Activated CD8-positive, alpha-beta T cell treated with anti-CD3 and anti-CD28 coated beads, Interleukin-2, amount 10 ng/mL, durations not matched to agents 7 days and 5 days (primary cell): ENCODE data around the gene GTSE1. TPM values are rescaled to one million over a fixed set of nuclear protein-coding genes. Genes with fewer than 3 reads are reported as not detected.

Experiments used
- ATAC-seq: fragments of 150-1000 bp; cut with Tn5 transposase; one replicate; pipeline ENCODE4 v1.10.0; 2021; ENCODE audit warnings: moderate library complexity
- CTCF ChIA-PET: fragments of 350-600 bp; sonication (Branson Sonifier 250); formaldehyde crosslinking; loops from one replicate; lab custom pipeline; 2021; ENCODE audit warnings: antibody characterized with exemption; lab: Charles Lee
- POLR2A ChIA-PET: fragments of 350-600 bp; sonication (Branson Sonifier 250); formaldehyde crosslinking; loops from one replicate; lab custom pipeline; 2021; ENCODE audit warnings: antibody characterized with exemption; lab: Charles Lee
- DNase-seq: peaks from one replicate; pipeline ENCODE4 v3.0.0-alpha.2; 2020
- H3K27ac Mint-ChIP-seq: one replicate; pipeline ENCODE4 v1.8.0; 2021; ENCODE audit warnings: mild to moderate bottlenecking, mixed read lengths
- H3K27me3 Mint-ChIP-seq: one replicate; pipeline ENCODE4 v1.8.0; 2021; ENCODE audit warnings: low read depth, mixed read lengths
- H3K36me3 Mint-ChIP-seq: one replicate; pipeline ENCODE4 v1.8.0; 2021; ENCODE audit warnings: low read depth, mixed read lengths
- H3K4me1 Mint-ChIP-seq: one replicate; pipeline ENCODE4 v1.8.0; 2021; ENCODE audit warnings: low read depth, mixed read lengths
- H3K4me3 Mint-ChIP-seq: one replicate; pipeline ENCODE4 v1.8.0; 2021; ENCODE audit warnings: mild to moderate bottlenecking, mixed read lengths
- H3K9me3 Mint-ChIP-seq: one replicate; pipeline ENCODE4 v1.8.0; 2022; ENCODE audit warnings: mixed read lengths; ENCODE audit not compliant: insufficient read depth
- total RNA-seq, 2 experiments: library from RNA; stranded (reverse); gene quantifications; one replicate each; pipeline ENCODE4 v1.2.3, GENCODE V29; 2021

GTSE1 gene
- total RNA-seq, 2 experiments from 2014 or later, result 111 to 114 TPM

- no peaks in the 10 kb centered on the region for H3K9me3 Mint-ChIP-seq
- no peak overlapping the region for H3K27ac Mint-ChIP-seq
- ATAC-seq (no peak), DNase-seq (no peak)
- H3K4me1 Mint-ChIP-seq, result no peaks in the 10 kb centered on the region
- CTCF ChIA-PET, result interaction anchor here (1.1 kb wide), 1 partner anchor 228 kb away, joined by 3 read pairs; no protein-coding TSS in a partner anchor
- H3K4me3 Mint-ChIP-seq, result no peak overlapping the region
- peaks cover 58% of the 10 kb centered on the region for H3K36me3 Mint-ChIP-seq
- H3K27me3 Mint-ChIP-seq, result no peaks in the 10 kb centered on the region
- POLR2A ChIA-PET, result no interaction called here
Measured at GRCh38 chr22:46350646-46351045, 54.0 kb downstream of the GTSE1 start.

- no peaks in the 10 kb centered on the region for H3K9me3 Mint-ChIP-seq
- DNase-seq (no peak), ATAC-seq (no peak)
- no peak overlapping the region for H3K27ac Mint-ChIP-seq
- POLR2A ChIA-PET, result no interaction called here
- CTCF ChIA-PET, result interaction anchor here (1.1 kb wide), 1 partner anchor 229 kb away, joined by 3 read pairs; no protein-coding TSS in a partner anchor
- H3K4me3 Mint-ChIP-seq, result no peak overlapping the region
- H3K27me3 Mint-ChIP-seq, result no peaks in the 10 kb centered on the region
- peaks cover 52% of the 10 kb centered on the region for H3K36me3 Mint-ChIP-seq
- H3K4me1 Mint-ChIP-seq, result no peaks in the 10 kb centered on the region
Measured at GRCh38 chr22:46351131-46351735, 54.6 kb downstream of the GTSE1 start.

- ATAC-seq (no peak), DNase-seq (no peak)
- ChIA-PET CTCF (no interaction called here), POLR2A (no interaction called here)
- Mint-ChIP-seq H3K36me3 (peaks cover 47% of the 10 kb centered on the region), H3K27me3 (no peaks in the 10 kb centered on the region), H3K4me1 (no peaks in the 10 kb centered on the region), H3K4me3 (no peak overlapping the region), H3K27ac (no peak overlapping the region), H3K9me3 (no peaks in the 10 kb centered on the region)
Measured at GRCh38 chr22:46351767-46352166, 55.1 kb downstream of the GTSE1 start.

- peaks cover 46% of the 10 kb centered on the region for H3K36me3 Mint-ChIP-seq
- CTCF ChIA-PET, result no interaction called here
- H3K27me3 Mint-ChIP-seq, result no peaks in the 10 kb centered on the region
- no peak overlapping the region for H3K27ac Mint-ChIP-seq
- H3K4me3 Mint-ChIP-seq, result no peak overlapping the region
- DNase-seq (no peak), ATAC-seq (no peak)
- H3K4me1 Mint-ChIP-seq, result no peaks in the 10 kb centered on the region
- H3K9me3 Mint-ChIP-seq, result no peaks in the 10 kb centered on the region
- POLR2A ChIA-PET, result no interaction called here
Measured at GRCh38 chr22:46352276-46352675, 55.6 kb downstream of the GTSE1 start.

GRCh38 chr22:46352691-46353386, 56.2 kb downstream of the GTSE1 start:
- Mint-ChIP-seq H3K4me1 (no peaks in the 10 kb centered on the region), H3K9me3 (no peaks in the 10 kb centered on the region), H3K27me3 (no peaks in the 10 kb centered on the region), H3K36me3 (peaks cover 46% of the 10 kb centered on the region), H3K4me3 (no peak overlapping the region), H3K27ac (no peak overlapping the region)
- ChIA-PET POLR2A (no interaction called here), CTCF (no interaction called here)
- no peak for DNase-seq
- ATAC-seq, result no peak

- H3K4me3 Mint-ChIP-seq, result no peak overlapping the region
- H3K36me3 Mint-ChIP-seq, result peaks cover 43% of the 10 kb centered on the region
- no peak for ATAC-seq
- DNase-seq, result no peak
- H3K9me3 Mint-ChIP-seq, result no peaks in the 10 kb centered on the region
- ChIA-PET POLR2A (no interaction called here), CTCF (interaction anchor here (1.5 kb wide), 1 partner anchor 188 kb away, joined by 4 read pairs; no protein-coding TSS in a partner anchor)
- no peaks in the 10 kb centered on the region for H3K27me3 Mint-ChIP-seq
- no peak overlapping the region for H3K27ac Mint-ChIP-seq
- no peaks in the 10 kb centered on the region for H3K4me1 Mint-ChIP-seq
Measured at GRCh38 chr22:46353483-46354105, 56.9 kb downstream of the GTSE1 start.

- Mint-ChIP-seq H3K9me3 (no peaks in the 10 kb centered on the region), H3K4me3 (no peak overlapping the region), H3K27ac (no peak overlapping the region), H3K27me3 (no peaks in the 10 kb centered on the region), H3K36me3 (peaks cover 37% of the 10 kb centered on the region), H3K4me1 (no peaks in the 10 kb centered on the region)
- POLR2A ChIA-PET, result no interaction called here
- DNase-seq (no peak), ATAC-seq (no peak)
- CTCF ChIA-PET, result interaction anchor here (1.5 kb wide), 1 partner anchor 187 kb away, joined by 4 read pairs; no protein-coding TSS in a partner anchor
Measured at GRCh38 chr22:46354176-46354992, 57.7 kb downstream of the GTSE1 start.

- no peak for ATAC-seq
- Mint-ChIP-seq H3K4me3 (no peak overlapping the region), H3K4me1 (no peaks in the 10 kb centered on the region), H3K36me3 (peaks cover 34% of the 10 kb centered on the region), H3K9me3 (no peaks in the 10 kb centered on the region), H3K27ac (no peak overlapping the region), H3K27me3 (no peaks in the 10 kb centered on the region)
- no peak for DNase-seq
- CTCF ChIA-PET, result interaction anchor here (0.9 to 1.5 kb wide), 2 partner anchors 175 to 187 kb away, joined by 3 to 4 read pairs; no protein-coding TSS in a partner anchor
- POLR2A ChIA-PET, result no interaction called here
Measured at GRCh38 chr22:46354993-46355305, 58.3 kb downstream of the GTSE1 start.

- H3K27ac Mint-ChIP-seq, result peak overlapping the region; percentile 48
- ChIA-PET POLR2A (no interaction called here), CTCF (interaction anchor here (0.9 kb wide), 1 partner anchor 175 kb away, joined by 3 read pairs; no protein-coding TSS in a partner anchor)
- H3K36me3 Mint-ChIP-seq, result peaks cover 31% of the 10 kb centered on the region
- no peaks in the 10 kb centered on the region for H3K27me3 Mint-ChIP-seq
- peak; percentile 66 for ATAC-seq
- no peak overlapping the region for H3K4me3 Mint-ChIP-seq
- no peaks in the 10 kb centered on the region for H3K4me1 Mint-ChIP-seq
- peak; percentile 71 for DNase-seq
- no peaks in the 10 kb centered on the region for H3K9me3 Mint-ChIP-seq
Measured at GRCh38 chr22:46355369-46355995, 58.8 kb downstream of the GTSE1 start.

GRCh38 chr22:46355996-46356471, 59.4 kb downstream of the GTSE1 start:
- H3K4me1 Mint-ChIP-seq, result no peaks in the 10 kb centered on the region
- H3K9me3 Mint-ChIP-seq, result no peaks in the 10 kb centered on the region
- ATAC-seq, result no peak
- no peak overlapping the region for H3K4me3 Mint-ChIP-seq
- POLR2A ChIA-PET, result no interaction called here
- peaks cover 26% of the 10 kb centered on the region for H3K36me3 Mint-ChIP-seq
- no peaks in the 10 kb centered on the region for H3K27me3 Mint-ChIP-seq
- CTCF ChIA-PET, result interaction anchor here (0.9 kb wide), 2 partner anchors 12 to 174 kb away, joined by 3 to 4 read pairs; no protein-coding TSS in a partner anchor
- DNase-seq, result no peak
- peak overlapping the region; percentile 39 for H3K27ac Mint-ChIP-seq
